ENCODE results near the gene PPFIA1. TPM values are rescaled to one million over a fixed set of nuclear protein-coding genes. Genes with fewer than 3 reads are reported as not detected.

PPFIA1 gene
- total RNA-seq: 29.3 TPM

DNA sequence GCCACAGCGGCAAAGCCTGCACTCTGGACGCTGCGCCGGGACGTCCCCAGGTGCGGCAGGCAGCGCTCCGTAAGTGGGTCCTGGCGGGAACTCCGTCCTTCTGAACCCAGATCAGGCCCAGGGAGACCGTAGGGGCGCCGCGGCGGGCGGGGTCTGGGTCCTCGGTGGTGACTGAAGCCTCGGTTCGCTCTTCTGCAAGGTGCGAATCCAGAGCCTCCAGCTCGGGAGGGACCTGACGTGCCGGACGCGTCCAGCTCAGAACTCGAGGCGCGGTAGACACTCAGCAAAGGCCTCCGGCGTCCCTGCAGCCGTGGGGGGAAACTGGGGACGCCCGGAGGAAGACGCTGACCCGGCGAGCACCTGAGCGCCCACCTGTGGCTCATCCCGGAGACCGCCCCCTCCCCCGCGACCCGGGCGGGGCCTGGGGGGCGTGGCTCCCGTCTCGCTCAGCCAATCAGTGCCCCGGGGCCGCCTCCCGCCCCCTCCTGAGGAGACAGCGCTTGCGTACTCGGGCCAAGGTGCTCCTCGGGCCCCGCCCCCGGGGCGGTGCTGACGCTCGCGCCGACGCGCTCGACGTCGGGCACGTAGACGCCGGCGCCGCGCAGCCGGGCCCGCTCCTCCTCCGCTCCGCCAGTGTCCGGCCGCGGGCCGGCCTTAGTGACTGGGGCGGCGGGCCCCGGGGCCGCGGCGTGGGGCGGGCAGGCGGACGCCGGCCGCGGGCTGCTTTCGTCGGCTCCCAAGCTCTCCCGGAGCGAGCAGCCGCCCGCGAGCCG, at the start of gene PPFIA1:
TSS of gene PPFIA1 (plus strand) at position 587 of the 773 bp plus-strand sequence. CDS start 1,483 bp downstream, outside the sequence.
- peak; percentile 74 to 97 for DNase-seq (ENCODE audit: low spot score in 2 of 2)
- Histone ChIP-seq H3K27me3 (no peaks in the 10 kb centered on the region), H3K27ac (peak within 1 kb of the TSS; percentile 77 to 79), H3K9me3 (no peaks in the 10 kb centered on the region), H3K36me3 (peaks cover 9 to 17% of the 10 kb centered on the region in 2 donors), H3K4me1 (peaks cover 5 to 15% of the 10 kb centered on the region in 2 donors), H3K4me3 (peak within 1 kb of the TSS; percentile 88 to 98)
- intact Hi-C loops (cut with DNase I): loop anchor here (1.0 kb wide), 3 partner anchors 18 to 129 kb away; partner anchors contain the start of gene FADD
- TF ChIP-seq, protein P1, sequence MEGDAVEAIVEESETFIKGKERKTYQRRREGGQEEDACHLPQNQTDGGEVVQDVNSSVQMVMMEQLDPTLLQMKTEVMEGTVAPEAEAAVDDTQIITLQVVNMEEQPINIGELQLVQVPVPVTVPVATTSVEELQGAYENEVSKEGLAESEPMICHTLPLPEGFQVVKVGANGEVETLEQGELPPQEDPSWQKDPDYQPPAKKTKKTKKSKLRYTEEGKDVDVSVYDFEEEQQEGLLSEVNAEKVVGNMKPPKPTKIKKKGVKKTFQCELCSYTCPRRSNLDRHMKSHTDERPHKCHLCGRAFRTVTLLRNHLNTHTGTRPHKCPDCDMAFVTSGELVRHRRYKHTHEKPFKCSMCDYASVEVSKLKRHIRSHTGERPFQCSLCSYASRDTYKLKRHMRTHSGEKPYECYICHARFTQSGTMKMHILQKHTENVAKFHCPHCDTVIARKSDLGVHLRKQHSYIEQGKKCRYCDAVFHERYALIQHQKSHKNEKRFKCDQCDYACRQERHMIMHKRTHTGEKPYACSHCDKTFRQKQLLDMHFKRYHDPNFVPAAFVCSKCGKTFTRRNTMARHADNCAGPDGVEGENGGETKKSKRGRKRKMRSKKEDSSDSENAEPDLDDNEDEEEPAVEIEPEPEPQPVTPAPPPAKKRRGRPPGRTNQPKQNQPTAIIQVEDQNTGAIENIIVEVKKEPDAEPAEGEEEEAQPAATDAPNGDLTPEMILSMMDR (IDR thresholded peaks at IDR 0.05): peak in 1 of 3 experiments; percentile 14

DNA sequence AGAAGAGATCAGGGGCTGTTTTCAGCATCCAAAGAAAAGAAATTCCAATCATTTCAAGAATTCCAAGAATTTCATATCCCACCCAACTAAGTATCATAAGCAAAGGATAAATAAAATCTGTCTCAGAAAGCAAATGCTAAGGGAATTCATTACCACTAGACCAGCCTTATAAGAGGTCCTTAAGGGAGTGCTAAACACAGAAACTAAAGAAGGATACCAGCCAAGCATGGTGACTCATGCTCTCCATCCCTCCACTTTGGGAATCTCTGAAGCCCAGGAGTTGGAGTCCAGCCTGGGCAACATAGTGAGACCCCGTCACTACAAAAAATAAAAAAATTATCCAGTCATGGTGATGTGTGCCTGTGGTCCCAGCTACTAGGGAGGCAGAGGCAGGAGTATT, 49.6 kb upstream of the PPFIA1 start:
- no peak overlapping the region for H3K4me3 ChIP-seq
- TF ChIP-seq, protein P1 (IDR thresholded peaks at IDR 0.05): no peak
- no peak overlapping the region for H3K27ac ChIP-seq
- no peak for DNase-seq (ENCODE audit: low spot score in 2 of 2)
- peaks cover 0 to 5% of the 10 kb centered on the region in 2 donors for H3K9me3 ChIP-seq
- H3K27me3 ChIP-seq: no peaks in the 10 kb centered on the region
- no peaks in the 10 kb centered on the region for H3K36me3 ChIP-seq
- intact Hi-C loops (cut with DNase I): no loop called here
- H3K4me1 ChIP-seq: no peaks in the 10 kb centered on the region

GRCh38 chr11:70225681-70226177, 44.8 kb upstream of the PPFIA1 start:
- Histone ChIP-seq H3K4me1 (peaks cover 1 to 2% of the 10 kb centered on the region in 2 donors), H3K27ac (no peak overlapping the region), H3K36me3 (no peaks in the 10 kb centered on the region), H3K27me3 (no peaks in the 10 kb centered on the region), H3K4me3 (no peak overlapping the region), H3K9me3 (peaks cover 0 to 2% of the 10 kb centered on the region in 2 donors)
- intact Hi-C loops (cut with DNase I): no loop called here
- TF ChIP-seq, protein P1 (IDR thresholded peaks at IDR 0.05): no peak
- no peak for DNase-seq (ENCODE audit: low spot score in 2 of 2)

GRCh38 chr11:70226183-70226582, 44.3 kb upstream of the PPFIA1 start:
- TF ChIP-seq, protein P1 (IDR thresholded peaks at IDR 0.05): no peak
- peaks cover 2 to 7% of the 10 kb centered on the region in 2 donors for H3K4me1 ChIP-seq
- intact Hi-C loops (cut with DNase I): no loop called here
- H3K9me3 ChIP-seq: no peaks in the 10 kb centered on the region
- H3K27ac ChIP-seq: no peak overlapping the region
- no peak overlapping the region for H3K4me3 ChIP-seq
- H3K27me3 ChIP-seq: no peaks in the 10 kb centered on the region
- H3K36me3 ChIP-seq: no peaks in the 10 kb centered on the region
- DNase-seq (ENCODE audit: low spot score in 2 of 2): no peak

DNA sequence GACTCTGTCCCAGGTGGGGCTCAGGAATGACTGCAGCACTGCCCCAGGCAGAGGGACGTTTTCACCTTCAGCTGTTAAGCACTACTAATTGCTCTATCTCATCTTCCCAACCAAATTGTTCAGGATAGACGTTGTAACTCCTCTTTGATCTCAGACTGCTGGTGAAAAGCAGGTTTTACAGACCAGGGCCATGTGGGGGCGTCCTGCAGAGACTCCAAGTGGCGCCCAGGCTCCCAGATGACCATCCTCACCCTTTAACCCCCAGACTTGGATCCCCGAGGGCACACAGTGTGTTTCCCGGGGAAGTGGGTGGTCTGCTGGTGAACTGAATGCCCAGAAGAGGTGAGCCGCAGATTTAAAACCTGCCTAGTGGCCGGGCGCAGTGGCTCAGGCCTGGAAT, 43.5 kb upstream of the PPFIA1 start:
- no peaks in the 10 kb centered on the region for H3K36me3 ChIP-seq
- no peak overlapping the region for H3K27ac ChIP-seq
- intact Hi-C loops (cut with DNase I): no loop called here
- TF ChIP-seq, protein P1 (IDR thresholded peaks at IDR 0.05): no peak
- DNase-seq (ENCODE audit: low spot score in 2 of 2): no peak
- H3K27me3 ChIP-seq: no peaks in the 10 kb centered on the region
- H3K4me3 ChIP-seq: no peak overlapping the region
- peaks cover 2 to 11% of the 10 kb centered on the region in 2 donors for H3K4me1 ChIP-seq
- no peaks in the 10 kb centered on the region for H3K9me3 ChIP-seq
